Peyer's patch (tissue), 4 donors: ENCODE results near the gene CATSPERE. TPM values are rescaled to one million over a fixed set of nuclear protein-coding genes. Genes with fewer than 3 reads are reported as not detected.

Source experiments
- DNase-seq, 3 donors: peaks; one replicate each; pipeline ENCODE4 v3.0.0-alpha.2; 2017 to 2019
- H3K27ac ChIP-seq, 4 donors: fragments of 200-600 bp; sonication (generic); one replicate each; pipeline ENCODE4 v1.5.1; 2016 to 2019
- H3K27me3 ChIP-seq, 2 donors: fragments of 200-600 bp; sonication (generic); one replicate each; pipeline ENCODE4 v1.5.1; 2019
- H3K36me3 ChIP-seq, 3 donors: fragments of 200-600 bp; sonication (generic); one replicate each; pipeline ENCODE4 v1.5.1; 2016 to 2019
- H3K4me1 ChIP-seq, 4 donors: fragments of 200-600 bp; sonication (generic); one replicate each; pipeline ENCODE4 v1.5.1; 2016 to 2019
- H3K4me3 ChIP-seq, 4 donors: fragments of 200-600 bp; sonication (generic); 1 replicate in 3 of 4; 2 replicates in 1 of 4; pipeline ENCODE4 v1.5.1; 2016 to 2019; ENCODE audit warnings: mild to moderate bottlenecking in 1 of 4
- H3K9me3 ChIP-seq, 4 donors: fragments of 200-600 bp; sonication (generic); one replicate each; pipeline ENCODE4 v1.5.1; 2016 to 2019; ENCODE audit warnings: mild to moderate bottlenecking in 1 of 4
- POLR2A ChIP-seq, 2 donors: fragments of 450-650 bp; IDR thresholded peaks; one replicate each; pipeline ENCODE4 v1.5.1; 2017; ENCODE audit warnings: antibody characterized with exemption in 2 of 2, mild to moderate bottlenecking in 2 of 2, moderate library complexity in 2 of 2
- total RNA-seq, 4 donors: library from RNA; depleted of rRNA; stranded (reverse); fragments of >200 nt; gene quantifications; one replicate each; pipeline ENCODE4 v1.1.0, GENCODE V29; 2016
- TF ChIP-seq, protein P1 (sequence below), 6 experiments: fragments of 450-650 bp in 4 of 6; fragments of 200-600 bp in 2 of 6; sonication (generic) in 1 of 6; IDR thresholded peaks; one replicate each; pipeline ENCODE4 v1.5.1; 2017 to 2019; ENCODE audit warnings: antibody characterized with exemption in 6 of 6, mild to moderate bottlenecking in 3 of 6, moderate library complexity in 1 of 6

Gene CATSPERE
- total RNA-seq, 4 donors from 2014 or later = 0.18 to 9.3 (median 1.2) TPM; not detected in 1

DNA sequence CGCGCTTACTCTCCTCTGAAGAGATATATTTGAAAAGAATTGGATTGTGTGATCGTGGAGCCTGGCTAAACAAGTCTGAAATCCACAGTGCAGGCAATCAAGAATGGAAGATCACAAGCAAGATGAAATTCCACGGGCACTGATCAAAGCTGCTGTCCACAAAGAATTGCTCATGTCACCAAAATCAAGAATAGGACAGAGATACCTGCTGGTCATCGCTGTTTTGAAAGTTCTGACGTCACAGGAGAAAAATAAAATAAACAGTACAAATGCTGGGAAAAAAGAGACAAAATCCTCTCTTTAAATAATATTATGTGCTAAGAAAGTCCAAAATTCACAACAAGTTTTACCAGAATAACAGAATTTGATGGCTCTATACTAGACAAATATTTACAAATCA lies 179.8 kb downstream of the CATSPERE start:
- Histone ChIP-seq H3K4me1 (no peaks in the 10 kb centered on the region), H3K27me3 (no peaks in the 10 kb centered on the region), H3K27ac (no peak overlapping the region), H3K4me3 (no peak overlapping the region), H3K9me3 (no peaks in the 10 kb centered on the region), H3K36me3 (no peaks in the 10 kb centered on the region)
- no peak for DNase-seq
- TF ChIP-seq, protein P1, sequence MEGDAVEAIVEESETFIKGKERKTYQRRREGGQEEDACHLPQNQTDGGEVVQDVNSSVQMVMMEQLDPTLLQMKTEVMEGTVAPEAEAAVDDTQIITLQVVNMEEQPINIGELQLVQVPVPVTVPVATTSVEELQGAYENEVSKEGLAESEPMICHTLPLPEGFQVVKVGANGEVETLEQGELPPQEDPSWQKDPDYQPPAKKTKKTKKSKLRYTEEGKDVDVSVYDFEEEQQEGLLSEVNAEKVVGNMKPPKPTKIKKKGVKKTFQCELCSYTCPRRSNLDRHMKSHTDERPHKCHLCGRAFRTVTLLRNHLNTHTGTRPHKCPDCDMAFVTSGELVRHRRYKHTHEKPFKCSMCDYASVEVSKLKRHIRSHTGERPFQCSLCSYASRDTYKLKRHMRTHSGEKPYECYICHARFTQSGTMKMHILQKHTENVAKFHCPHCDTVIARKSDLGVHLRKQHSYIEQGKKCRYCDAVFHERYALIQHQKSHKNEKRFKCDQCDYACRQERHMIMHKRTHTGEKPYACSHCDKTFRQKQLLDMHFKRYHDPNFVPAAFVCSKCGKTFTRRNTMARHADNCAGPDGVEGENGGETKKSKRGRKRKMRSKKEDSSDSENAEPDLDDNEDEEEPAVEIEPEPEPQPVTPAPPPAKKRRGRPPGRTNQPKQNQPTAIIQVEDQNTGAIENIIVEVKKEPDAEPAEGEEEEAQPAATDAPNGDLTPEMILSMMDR (IDR thresholded peaks at IDR 0.05) = no peak
- no peak for TF ChIP-seq POLR2A (IDR thresholded peaks at IDR 0.05)

GRCh38 chr1:244642526-244642925 lies 181.5 kb downstream of the CATSPERE start:
- no peak overlapping the region for H3K27ac ChIP-seq
- H3K27me3 ChIP-seq = no peaks in the 10 kb centered on the region
- DNase-seq = no peak
- no peaks in the 10 kb centered on the region for H3K9me3 ChIP-seq
- no peak for TF ChIP-seq POLR2A (IDR thresholded peaks at IDR 0.05)
- TF ChIP-seq, protein P1 (IDR thresholded peaks at IDR 0.05) = no peak
- no peaks in the 10 kb centered on the region for H3K36me3 ChIP-seq
- H3K4me1 ChIP-seq = no peaks in the 10 kb centered on the region
- H3K4me3 ChIP-seq = no peak overlapping the region

DNA sequence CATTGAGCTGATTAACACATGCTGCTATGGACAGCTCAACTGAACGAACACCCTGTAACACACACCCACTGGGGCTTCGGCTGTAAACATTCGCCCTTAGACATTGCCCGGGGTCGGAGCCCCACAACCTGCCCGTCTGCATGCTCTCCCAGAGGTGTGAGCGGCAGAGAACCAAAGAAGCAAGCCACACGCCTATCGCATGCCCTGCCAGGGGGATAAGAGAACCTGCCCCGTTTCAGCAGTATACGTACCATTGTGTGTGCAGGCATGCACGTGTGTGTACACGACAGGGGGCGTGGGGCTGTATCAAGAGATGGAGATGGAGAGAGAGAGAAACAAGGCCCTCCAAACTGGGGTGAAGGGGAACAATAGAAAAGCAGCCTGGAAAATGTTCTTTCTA lies 181.9 kb downstream of the CATSPERE start:
- H3K27ac ChIP-seq = no peak overlapping the region
- H3K36me3 ChIP-seq = no peaks in the 10 kb centered on the region
- no peaks in the 10 kb centered on the region for H3K4me1 ChIP-seq
- no peak for DNase-seq
- TF ChIP-seq, protein P1 (IDR thresholded peaks at IDR 0.05) = no peak
- TF ChIP-seq POLR2A (IDR thresholded peaks at IDR 0.05) = no peak
- no peaks in the 10 kb centered on the region for H3K9me3 ChIP-seq
- no peaks in the 10 kb centered on the region for H3K27me3 ChIP-seq
- H3K4me3 ChIP-seq = no peak overlapping the region

GRCh38 chr1:244645414-244645813 lies 184.3 kb downstream of the CATSPERE start:
- DNase-seq = no peak
- H3K36me3 ChIP-seq = no peaks in the 10 kb centered on the region
- no peaks in the 10 kb centered on the region for H3K4me1 ChIP-seq
- no peak overlapping the region for H3K27ac ChIP-seq
- H3K9me3 ChIP-seq = no peaks in the 10 kb centered on the region
- H3K4me3 ChIP-seq = no peak overlapping the region
- no peaks in the 10 kb centered on the region for H3K27me3 ChIP-seq
- TF ChIP-seq, protein P1 (IDR thresholded peaks at IDR 0.05) = no peak
- TF ChIP-seq POLR2A (IDR thresholded peaks at IDR 0.05) = no peak

- no peak for DNase-seq
- Histone ChIP-seq H3K27me3 (no peaks in the 10 kb centered on the region), H3K4me3 (no peak overlapping the region), H3K27ac (no peak overlapping the region), H3K9me3 (no peaks in the 10 kb centered on the region), H3K36me3 (no peaks in the 10 kb centered on the region), H3K4me1 (no peaks in the 10 kb centered on the region)
- TF ChIP-seq, protein P1 (IDR thresholded peaks at IDR 0.05) = no peak
- no peak for TF ChIP-seq POLR2A (IDR thresholded peaks at IDR 0.05)
Observed at GRCh38 chr1:244645890-244646289, 184.8 kb downstream of the CATSPERE start.

- no peaks in the 10 kb centered on the region for H3K9me3 ChIP-seq
- H3K4me1 ChIP-seq = no peaks in the 10 kb centered on the region
- TF ChIP-seq POLR2A (IDR thresholded peaks at IDR 0.05) = no peak
- TF ChIP-seq, protein P1 (IDR thresholded peaks at IDR 0.05) = no peak
- H3K27ac ChIP-seq = no peak overlapping the region
- H3K36me3 ChIP-seq = no peaks in the 10 kb centered on the region
- H3K27me3 ChIP-seq = no peaks in the 10 kb centered on the region
- no peak for DNase-seq
- H3K4me3 ChIP-seq = no peak overlapping the region
Observed at GRCh38 chr1:244647819-244648218, 186.7 kb downstream of the CATSPERE start.
